ENCODE measurements around the gene CASP10. TPM values are rescaled to one million over a fixed set of nuclear protein-coding genes. Genes with fewer than 3 reads are reported as not detected.

CASP10 gene
- total RNA-seq, 1 donor from 2014 or later, result 3.6 TPM

GRCh38 chr2:201196003-201196402 lies 13.1 kb downstream of the CASP10 start:
- Mint-ChIP-seq H3K4me3 (no peak overlapping the region), H3K27me3 (no peaks in the 10 kb centered on the region), H3K27ac (no peak overlapping the region), H3K36me3 (no peaks in the 10 kb centered on the region), H3K9me3 (no peaks in the 10 kb centered on the region), H3K4me1 (ENCODE audit: unreplicated experiment) (peaks cover 14% of the 10 kb centered on the region)
- no peak for TF ChIP-seq CTCF (conservative IDR thresholded peaks at IDR 0.05)
- DNase-seq (ENCODE audit: extremely low spot score, unreplicated experiment), result no peak

GRCh38 chr2:201196803-201197202 lies 13.9 kb downstream of the CASP10 start:
- no peak for DNase-seq (ENCODE audit: extremely low spot score, unreplicated experiment)
- H3K27ac Mint-ChIP-seq, result no peak overlapping the region
- H3K4me1 Mint-ChIP-seq (ENCODE audit: unreplicated experiment), result peaks cover 7% of the 10 kb centered on the region
- TF ChIP-seq CTCF (conservative IDR thresholded peaks at IDR 0.05), result no peak
- H3K4me3 Mint-ChIP-seq, result no peak overlapping the region
- no peaks in the 10 kb centered on the region for H3K27me3 Mint-ChIP-seq
- no peaks in the 10 kb centered on the region for H3K9me3 Mint-ChIP-seq
- H3K36me3 Mint-ChIP-seq, result no peaks in the 10 kb centered on the region

GRCh38 chr2:201197781-201198180 lies 14.8 kb downstream of the CASP10 start:
- no peak for DNase-seq (ENCODE audit: extremely low spot score, unreplicated experiment)
- H3K9me3 Mint-ChIP-seq, result no peaks in the 10 kb centered on the region
- no peaks in the 10 kb centered on the region for H3K27me3 Mint-ChIP-seq
- no peak overlapping the region for H3K27ac Mint-ChIP-seq
- peaks cover 7% of the 10 kb centered on the region for H3K4me1 Mint-ChIP-seq (ENCODE audit: unreplicated experiment)
- no peak for TF ChIP-seq CTCF (conservative IDR thresholded peaks at IDR 0.05)
- no peak overlapping the region for H3K4me3 Mint-ChIP-seq
- no peaks in the 10 kb centered on the region for H3K36me3 Mint-ChIP-seq

GRCh38 chr2:201199847-201200246 lies 16.9 kb downstream of the CASP10 start:
- Mint-ChIP-seq H3K4me3 (no peak overlapping the region), H3K27me3 (no peaks in the 10 kb centered on the region), H3K36me3 (no peaks in the 10 kb centered on the region), H3K27ac (no peak overlapping the region), H3K4me1 (ENCODE audit: unreplicated experiment) (peaks cover 14% of the 10 kb centered on the region), H3K9me3 (no peaks in the 10 kb centered on the region)
- DNase-seq (ENCODE audit: extremely low spot score, unreplicated experiment), result no peak
- no peak for TF ChIP-seq CTCF (conservative IDR thresholded peaks at IDR 0.05)

- Mint-ChIP-seq H3K27ac (no peak overlapping the region), H3K4me1 (ENCODE audit: unreplicated experiment) (peaks cover 14% of the 10 kb centered on the region), H3K9me3 (no peaks in the 10 kb centered on the region), H3K27me3 (no peaks in the 10 kb centered on the region), H3K4me3 (no peak overlapping the region), H3K36me3 (no peaks in the 10 kb centered on the region)
- DNase-seq (ENCODE audit: extremely low spot score, unreplicated experiment), result no peak
- TF ChIP-seq CTCF (conservative IDR thresholded peaks at IDR 0.05), result no peak
Observed at GRCh38 chr2:201200345-201200744, 17.4 kb downstream of the CASP10 start.

DNA sequence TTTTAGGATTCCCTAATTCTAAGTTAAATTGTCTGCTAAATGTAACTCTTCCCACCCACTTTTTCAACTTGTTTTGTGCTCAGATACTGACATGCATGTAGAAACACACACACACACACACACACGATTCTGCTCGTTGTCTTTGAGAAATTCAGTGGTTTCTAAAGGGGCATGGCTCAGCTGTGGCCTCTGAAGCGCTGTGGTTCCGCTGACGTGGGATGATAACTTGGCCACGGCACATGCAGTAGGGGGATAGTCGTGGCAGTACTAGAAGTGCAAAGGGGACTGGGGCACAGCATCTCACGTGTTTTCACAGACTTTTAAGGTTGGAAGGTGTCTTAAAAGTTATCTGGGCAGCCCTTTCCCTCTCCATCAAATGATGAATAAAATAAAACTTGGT lies 18.4 kb downstream of the CASP10 start:
- Mint-ChIP-seq H3K27me3 (no peaks in the 10 kb centered on the region), H3K4me1 (ENCODE audit: unreplicated experiment) (peaks cover 12% of the 10 kb centered on the region), H3K36me3 (no peaks in the 10 kb centered on the region), H3K27ac (no peak overlapping the region), H3K9me3 (no peaks in the 10 kb centered on the region), H3K4me3 (no peak overlapping the region)
- no peak for TF ChIP-seq CTCF (conservative IDR thresholded peaks at IDR 0.05)
- no peak for DNase-seq (ENCODE audit: extremely low spot score, unreplicated experiment)
